Activated CD8-positive, alpha-beta T cell treated with anti-CD3 and anti-CD28 coated beads, Interleukin-2, amount 10 ng/mL, durations not matched to agents 7 days and 5 days (primary cell): ENCODE results near the gene CCDC201. TPM values are rescaled to one million over a fixed set of nuclear protein-coding genes. Genes with fewer than 3 reads are reported as not detected.
"Not testable (repeated sequence)": the region's sequence is repeated elsewhere in the genome, so short reads cannot be mapped to it uniquely, and the experiment has no call there.

ENCODE experiments used
- ATAC-seq: fragments of 150-1000 bp; cut with Tn5 transposase; one replicate; pipeline ENCODE4 v1.10.0; 2021; ENCODE audit warnings: moderate library complexity
- CTCF ChIA-PET: fragments of 350-600 bp; sonication (Branson Sonifier 250); formaldehyde crosslinking; loops from one replicate; lab custom pipeline; 2021; ENCODE audit warnings: antibody characterized with exemption; lab: Charles Lee
- POLR2A ChIA-PET: fragments of 350-600 bp; sonication (Branson Sonifier 250); formaldehyde crosslinking; loops from one replicate; lab custom pipeline; 2021; ENCODE audit warnings: antibody characterized with exemption; lab: Charles Lee
- DNase-seq: peaks from one replicate; pipeline ENCODE4 v3.0.0-alpha.2; 2020
- H3K27ac Mint-ChIP-seq: one replicate; pipeline ENCODE4 v1.8.0; 2021; ENCODE audit warnings: mild to moderate bottlenecking, mixed read lengths
- H3K27me3 Mint-ChIP-seq: one replicate; pipeline ENCODE4 v1.8.0; 2021; ENCODE audit warnings: low read depth, mixed read lengths
- H3K36me3 Mint-ChIP-seq: one replicate; pipeline ENCODE4 v1.8.0; 2021; ENCODE audit warnings: low read depth, mixed read lengths
- H3K4me1 Mint-ChIP-seq: one replicate; pipeline ENCODE4 v1.8.0; 2021; ENCODE audit warnings: low read depth, mixed read lengths
- H3K4me3 Mint-ChIP-seq: one replicate; pipeline ENCODE4 v1.8.0; 2021; ENCODE audit warnings: mild to moderate bottlenecking, mixed read lengths
- H3K9me3 Mint-ChIP-seq: one replicate; pipeline ENCODE4 v1.8.0; 2022; ENCODE audit warnings: mixed read lengths; ENCODE audit not compliant: insufficient read depth
- total RNA-seq, 2 experiments: library from RNA; stranded (reverse); gene quantifications; one replicate each; pipeline ENCODE4 v1.2.3, GENCODE V29; 2021

CCDC201 gene
- total RNA-seq, 2 experiments from 2014 or later = not detected

GRCh38 chr7:45829846-45830245, 43.0 kb downstream of the CCDC201 start:
- CTCF ChIA-PET = not testable (repeated sequence)

GRCh38 chr7:45827731-45828130, 45.2 kb downstream of the CCDC201 start:
- H3K27me3 Mint-ChIP-seq, CTCF ChIA-PET, POLR2A ChIA-PET, ATAC-seq, H3K4me3 Mint-ChIP-seq, H3K27ac Mint-ChIP-seq, H3K4me1 Mint-ChIP-seq, H3K36me3 Mint-ChIP-seq, H3K9me3 Mint-ChIP-seq, DNase-seq: not testable (repeated sequence)

More at GRCh38 chr7:45829846-45830245, 43.0 kb downstream of the CCDC201 start:
- H3K9me3 Mint-ChIP-seq, H3K27me3 Mint-ChIP-seq, ATAC-seq, H3K4me1 Mint-ChIP-seq, POLR2A ChIA-PET, H3K4me3 Mint-ChIP-seq, H3K36me3 Mint-ChIP-seq, DNase-seq, H3K27ac Mint-ChIP-seq: not testable (repeated sequence)

- H3K27me3 Mint-ChIP-seq, CTCF ChIA-PET, H3K4me1 Mint-ChIP-seq, H3K27ac Mint-ChIP-seq, DNase-seq, POLR2A ChIA-PET, H3K9me3 Mint-ChIP-seq, ATAC-seq, H3K4me3 Mint-ChIP-seq, H3K36me3 Mint-ChIP-seq: not testable (repeated sequence)
Measured at GRCh38 chr7:45826550-45826949, 46.3 kb downstream of the CCDC201 start.

GRCh38 chr7:45818763-45819162, 54.1 kb downstream of the CCDC201 start:
- H3K27ac Mint-ChIP-seq = not testable (repeated sequence)

GRCh38 chr7:45817913-45818312, 55.0 kb downstream of the CCDC201 start:
- CTCF ChIA-PET, DNase-seq, H3K27ac Mint-ChIP-seq, H3K4me1 Mint-ChIP-seq, ATAC-seq, H3K36me3 Mint-ChIP-seq, H3K27me3 Mint-ChIP-seq, H3K4me3 Mint-ChIP-seq, POLR2A ChIA-PET, H3K9me3 Mint-ChIP-seq: not testable (repeated sequence)

More at GRCh38 chr7:45818763-45819162, 54.1 kb downstream of the CCDC201 start:
- ATAC-seq, H3K4me1 Mint-ChIP-seq, H3K9me3 Mint-ChIP-seq, CTCF ChIA-PET, H3K4me3 Mint-ChIP-seq, H3K36me3 Mint-ChIP-seq, DNase-seq, POLR2A ChIA-PET, H3K27me3 Mint-ChIP-seq: not testable (repeated sequence)

- POLR2A ChIA-PET, H3K27ac Mint-ChIP-seq, H3K27me3 Mint-ChIP-seq, DNase-seq, H3K9me3 Mint-ChIP-seq, H3K4me3 Mint-ChIP-seq, H3K4me1 Mint-ChIP-seq, CTCF ChIA-PET, H3K36me3 Mint-ChIP-seq, ATAC-seq: not testable (repeated sequence)
Measured at GRCh38 chr7:45817016-45817415, 55.9 kb downstream of the CCDC201 start.

GRCh38 chr7:45814216-45815118, 58.4 kb downstream of the CCDC201 start:
- H3K9me3 Mint-ChIP-seq, CTCF ChIA-PET, H3K4me1 Mint-ChIP-seq, H3K36me3 Mint-ChIP-seq, POLR2A ChIA-PET, H3K27me3 Mint-ChIP-seq, ATAC-seq, H3K4me3 Mint-ChIP-seq, H3K27ac Mint-ChIP-seq, DNase-seq: not testable (repeated sequence)

GRCh38 chr7:45813771-45814170, 59.1 kb downstream of the CCDC201 start:
- H3K27me3 Mint-ChIP-seq, DNase-seq, H3K4me3 Mint-ChIP-seq, H3K9me3 Mint-ChIP-seq, H3K27ac Mint-ChIP-seq, ATAC-seq, CTCF ChIA-PET, H3K4me1 Mint-ChIP-seq, H3K36me3 Mint-ChIP-seq, POLR2A ChIA-PET: not testable (repeated sequence)

GRCh38 chr7:45812946-45813345, 59.9 kb downstream of the CCDC201 start:
- ATAC-seq = no peak
- Mint-ChIP-seq H3K4me3 (no peak overlapping the region), H3K27ac (no peak overlapping the region), H3K4me1 (no peaks in the 10 kb centered on the region), H3K9me3 (no peaks in the 10 kb centered on the region), H3K27me3 (no peaks in the 10 kb centered on the region), H3K36me3 (no peaks in the 10 kb centered on the region)
- ChIA-PET POLR2A (no interaction called here), CTCF (no interaction called here)
- DNase-seq = no peak

GRCh38 chr7:45811652-45812234, 61.1 kb downstream of the CCDC201 start:
- ATAC-seq, H3K4me1 Mint-ChIP-seq, POLR2A ChIA-PET, H3K4me3 Mint-ChIP-seq, H3K36me3 Mint-ChIP-seq, DNase-seq, H3K27ac Mint-ChIP-seq, CTCF ChIA-PET, H3K9me3 Mint-ChIP-seq, H3K27me3 Mint-ChIP-seq: not testable (repeated sequence)

GRCh38 chr7:45810451-45811005, 62.4 kb downstream of the CCDC201 start:
- CTCF ChIA-PET, H3K27me3 Mint-ChIP-seq, H3K36me3 Mint-ChIP-seq: not testable (repeated sequence)

More at GRCh38 chr7:45810451-45811005, 62.4 kb downstream of the CCDC201 start:
- ATAC-seq, POLR2A ChIA-PET, H3K4me3 Mint-ChIP-seq, H3K9me3 Mint-ChIP-seq, DNase-seq, H3K4me1 Mint-ChIP-seq, H3K27ac Mint-ChIP-seq: not testable (repeated sequence)
